Thymus (tissue), 11 donors: ENCODE results near the gene TOP3A. TPM values are rescaled to one million over a fixed set of nuclear protein-coding genes. Genes with fewer than 3 reads are reported as not detected.

Source experiments
- DNase-seq, 9 donors: peaks; one replicate each; pipeline ENCODE4 v3.0.0-alpha.2; 2013; ENCODE audit warnings: low spot score in 9 of 9, low read depth in 6 of 9, missing footprints in 1 of 9
- H3K27ac ChIP-seq, 2 donors: one replicate each; pipeline ENCODE4 v1.5.1; 2013; ENCODE audit warnings: control low read depth in 1 of 2, low read depth in 1 of 2, low read length in 1 of 2, mild to moderate bottlenecking in 1 of 2, moderate library complexity in 1 of 2
- H3K27me3 ChIP-seq, 2 donors: one replicate each; pipeline ENCODE4 v1.5.1; 2013; ENCODE audit warnings: low read length in 1 of 2; ENCODE audit not compliant: control insufficient read depth in 2 of 2, insufficient read depth in 1 of 2
- H3K36me3 ChIP-seq, 2 donors: one replicate each; pipeline ENCODE4 v1.5.1; 2013; ENCODE audit warnings: low read length in 1 of 2, mild to moderate bottlenecking in 1 of 2, moderate library complexity in 1 of 2; ENCODE audit not compliant: control insufficient read depth in 2 of 2, insufficient read depth in 2 of 2
- H3K4me1 ChIP-seq, 2 donors: one replicate each; pipeline ENCODE4 v1.5.1; 2013; ENCODE audit warnings: low read length in 2 of 2; ENCODE audit not compliant: control insufficient read depth in 2 of 2, insufficient read depth in 2 of 2
- H3K4me3 ChIP-seq, 2 donors: one replicate each; pipeline ENCODE4 v1.5.1; 2013; ENCODE audit warnings: low read length in 2 of 2, control low read depth in 1 of 2, mild to moderate bottlenecking in 1 of 2
- H3K9me3 ChIP-seq, 2 donors: one replicate each; pipeline ENCODE4 v1.5.1; 2013; ENCODE audit warnings: low read length in 1 of 2, mild to moderate bottlenecking in 1 of 2; ENCODE audit not compliant: control insufficient read depth in 2 of 2, insufficient read depth in 1 of 2
- WGBS: extraction: QIAGEN DNeasy Blood & Tissue Kit; methylation state at CpG from one replicate; pipeline ENCODE4 v1.1.7; 2013; 5-methylcytosine and 5-hydroxymethylcytosine counted together
- polyA plus RNA-seq: library from polyadenylated mRNA; stranded (reverse); fragments of 200-250 nt; gene quantifications from one replicate; pipeline ENCODE4 v1.2.3, GENCODE V29; 2013
- total RNA-seq: library from RNA; stranded (reverse); fragments of 120-200 nt; gene quantifications from one replicate; pipeline ENCODE4 v1.2.4, GENCODE V29; 2013
- donor health status: healthy.

TOP3A gene
- total and polyA plus RNA-seq, 2 donors: 22.6 to 23.5 TPM

- Histone ChIP-seq H3K27me3 (no peaks in the 10 kb centered on the region), H3K4me1 (no peaks in the 10 kb centered on the region), H3K27ac (no peak overlapping the region), H3K36me3 (peaks cover 37 to 49% of the 10 kb centered on the region in 2 donors), H3K9me3 (no peaks in the 10 kb centered on the region), H3K4me3 (no peak overlapping the region)
- no peak for DNase-seq
- WGBS: 85% methylated on average over 14 of the region's 14 CpGs
Observed at GRCh38 chr17:18267927-18268711, 46.7 kb downstream of the TOP3A start.

GRCh38 chr17:18267366-18267765, 47.4 kb downstream of the TOP3A start:
- WGBS: 92% methylated on average over 10 of the region's 10 CpGs
- peaks cover 31 to 45% of the 10 kb centered on the region in 2 donors for H3K36me3 ChIP-seq
- H3K27me3 ChIP-seq: no peaks in the 10 kb centered on the region

GRCh38 chr17:18263885-18264682, 50.7 kb downstream of the TOP3A start:
- Histone ChIP-seq H3K4me1 (peaks cover 15 to 21% of the 10 kb centered on the region in 2 donors), H3K9me3 (no peaks in the 10 kb centered on the region), H3K27ac (no peak overlapping the region), H3K4me3 (no peak overlapping the region), H3K27me3 (no peaks in the 10 kb centered on the region), H3K36me3 (peaks cover 23 to 28% of the 10 kb centered on the region in 2 donors)
- WGBS: 98% methylated on average over 50 of the region's 50 CpGs
- DNase-seq: no peak

More at GRCh38 chr17:18267366-18267765, 47.4 kb downstream of the TOP3A start:
- H3K4me1 ChIP-seq: no peaks in the 10 kb centered on the region
- no peak overlapping the region for H3K27ac ChIP-seq
- H3K4me3 ChIP-seq: no peak overlapping the region
- DNase-seq: no peak
- no peaks in the 10 kb centered on the region for H3K9me3 ChIP-seq

- H3K4me3 ChIP-seq: no peak overlapping the region
- no peaks in the 10 kb centered on the region for H3K9me3 ChIP-seq
- no peak for DNase-seq
- no peak overlapping the region for H3K27ac ChIP-seq
- WGBS: 97% methylated on average over 12 of the region's 12 CpGs
- peaks cover 21 to 28% of the 10 kb centered on the region in 2 donors for H3K4me1 ChIP-seq
- H3K36me3 ChIP-seq: peaks cover 23 to 28% of the 10 kb centered on the region in 2 donors
- H3K27me3 ChIP-seq: no peaks in the 10 kb centered on the region
Observed at GRCh38 chr17:18262641-18263040, 52.2 kb downstream of the TOP3A start.

- Histone ChIP-seq H3K4me1 (peaks cover 26 to 33% of the 10 kb centered on the region in 2 donors), H3K4me3 (no peak overlapping the region)
- WGBS: 93% methylated on average over 2 of the region's 2 CpGs
Observed at GRCh38 chr17:18262111-18262510, 52.7 kb downstream of the TOP3A start.

GRCh38 chr17:18261659-18262058, 53.1 kb downstream of the TOP3A start:
- Histone ChIP-seq H3K9me3 (no peaks in the 10 kb centered on the region), H3K4me3 (peak overlapping the region in 1 of 2 donors; percentile 69), H3K27me3 (no peaks in the 10 kb centered on the region), H3K27ac (no peak overlapping the region), H3K4me1 (peaks cover 31 to 37% of the 10 kb centered on the region in 2 donors), H3K36me3 (peaks cover 23 to 28% of the 10 kb centered on the region in 2 donors)
- WGBS: 98% methylated on average over 3 of the region's 3 CpGs
- DNase-seq: no peak

More at GRCh38 chr17:18262111-18262510, 52.7 kb downstream of the TOP3A start:
- H3K27me3 ChIP-seq: no peaks in the 10 kb centered on the region
- H3K9me3 ChIP-seq: no peaks in the 10 kb centered on the region
- peaks cover 23 to 28% of the 10 kb centered on the region in 2 donors for H3K36me3 ChIP-seq
- no peak for DNase-seq
- H3K27ac ChIP-seq: no peak overlapping the region

GRCh38 chr17:18261146-18261515, 53.7 kb downstream of the TOP3A start:
- Histone ChIP-seq H3K9me3 (no peaks in the 10 kb centered on the region), H3K27ac (peak overlapping the region; percentile 83 to 88), H3K4me1 (peaks cover 31 to 39% of the 10 kb centered on the region in 2 donors), H3K27me3 (no peaks in the 10 kb centered on the region), H3K36me3 (peaks cover 26 to 31% of the 10 kb centered on the region in 2 donors), H3K4me3 (peak overlapping the region; percentile 69 to 78)
- DNase-seq: peak in 1 of 9 donors; percentile 3
- WGBS: 18% methylated on average over 16 of the region's 16 CpGs

GRCh38 chr17:18260332-18261145, 54.3 kb downstream of the TOP3A start, which contains the start of gene MIEF2:
Gene MIEF2 (plus strand): TSS chr17:18260662. CDS start chr17:18262721, 2,059 bp downstream.
- peak; percentile 83 to 97 (median 92) for DNase-seq
- Histone ChIP-seq H3K4me3 (peak within 1 kb of the TSS; percentile 69 to 78), H3K36me3 (peaks cover 30 to 36% of the 10 kb centered on the region in 2 donors), H3K4me1 (peaks cover 31 to 39% of the 10 kb centered on the region in 2 donors), H3K27ac (peak within 1 kb of the TSS; percentile 83 to 88), H3K9me3 (no peaks in the 10 kb centered on the region), H3K27me3 (no peaks in the 10 kb centered on the region)
- under 1% methylated on average over 72 of the region's 72 CpGs for WGBS
